GM21390 (cell line): ENCODE results near the gene MAGEB1.
A peak's percentile ranks its signal among the peaks of the same experiment; 100 is the strongest.

Experiments used
- ATAC-seq: cut with Tn5 transposase; IDR thresholded peaks from one replicate; pipeline ENCODE4 v1.9.1; 2021; ENCODE audit not compliant: unreplicated experiment

MAGEB1 gene

GRCh38 chrX:30296408-30297254 lies 49.7 kb downstream of the MAGEB1 start:
- peak; percentile 61 for ATAC-seq

GRCh38 chrX:30301208-30301607 lies 54.3 kb downstream of the MAGEB1 start:
- ATAC-seq, result no peak
